HTR-8/SVneo (cell line): ENCODE measurements around the gene CREB5.
"Not testable (repeated sequence)": the region's sequence is repeated elsewhere in the genome, so short reads cannot be mapped to it uniquely, and the experiment has no call there.

Source experiments
- DNase-seq: peaks from one replicate; pipeline ENCODE4 v3.0.0; 2011; ENCODE audit warnings: low spot score, mixed read lengths; ENCODE audit not compliant: insufficient read length
- FAIRE-seq: peaks from 2 replicates; lab custom pipeline; 2011; peaks lifted over from hg19 to GRCh38; lab: Jason Lieb, UNC

CREB5 gene

DNA sequence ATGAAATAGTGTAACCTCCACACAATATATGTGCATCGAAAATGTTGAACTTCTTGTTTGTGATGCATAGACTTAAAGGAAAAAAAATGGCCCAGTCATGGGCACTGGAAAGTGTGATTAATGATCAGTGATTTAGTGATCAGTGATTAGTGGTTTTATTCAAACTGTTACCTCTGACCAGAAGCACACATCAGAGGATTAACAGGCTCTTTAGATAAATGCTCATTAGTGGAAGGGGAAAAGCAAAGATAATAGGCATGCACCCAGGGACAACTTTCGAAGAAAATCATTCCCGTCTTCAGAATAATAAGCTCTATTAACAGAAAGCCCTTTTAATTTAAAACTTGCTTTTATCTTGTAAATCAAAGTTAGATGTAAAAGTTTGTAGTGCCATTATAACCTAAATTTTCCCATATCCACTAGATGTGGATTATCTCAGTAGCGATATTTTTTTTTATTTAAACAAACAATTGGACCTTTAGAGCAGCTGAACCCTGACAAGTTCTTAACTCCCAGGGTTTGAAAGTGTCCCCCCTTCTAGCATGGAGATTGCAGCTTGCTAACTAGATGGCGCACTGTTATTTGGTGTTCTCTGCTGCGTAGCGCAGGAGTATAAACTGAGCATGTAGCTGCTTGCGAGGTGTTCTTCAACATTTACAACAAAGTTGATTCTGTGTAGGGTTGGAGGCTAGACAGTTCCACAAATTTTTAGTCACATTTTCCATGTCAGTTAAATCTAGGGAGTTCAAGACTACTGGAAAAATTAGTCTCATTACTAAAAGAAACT, at the start of gene CREB5:
CREB5 (plus strand) TSS at position 643 of the 787 bp plus-strand sequence. CDS start 397 bp downstream, outside the sequence.
- FAIRE-seq: no peak
- no peak for DNase-seq

GRCh38 chr7:28362812-28363211, 49.5 kb upstream of the CREB5 start:
- no peak for DNase-seq
- no peak for FAIRE-seq

DNA sequence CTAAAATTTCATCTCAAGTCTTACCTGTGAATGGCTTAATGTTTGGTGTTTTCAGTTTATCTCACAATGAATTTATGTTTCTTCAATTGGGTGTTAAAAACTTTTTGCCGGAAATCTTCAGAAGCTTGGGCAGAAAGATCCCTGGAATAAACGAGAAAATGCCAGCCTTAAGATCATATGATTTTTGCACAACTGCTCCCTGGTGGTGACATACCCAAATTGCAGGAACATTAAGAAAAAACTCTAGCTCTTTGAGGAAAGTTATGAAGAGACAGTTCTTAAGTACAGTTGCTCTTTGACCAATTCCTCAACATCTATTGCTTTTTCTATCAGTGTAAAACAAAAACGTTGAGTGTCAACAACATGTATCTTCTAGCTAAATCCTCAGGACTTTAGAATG, 48.2 kb upstream of the CREB5 start:
- no peak for DNase-seq

GRCh38 chr7:28369523-28369922, 42.8 kb upstream of the CREB5 start:
- DNase-seq (no peak), FAIRE-seq (no peak)

More for the DNA sequence above, 48.2 kb upstream of the CREB5 start:
- FAIRE-seq: no peak

- no peak for DNase-seq
- no peak for FAIRE-seq
Measured at GRCh38 chr7:28371846-28372245, 40.5 kb upstream of the CREB5 start.

DNA sequence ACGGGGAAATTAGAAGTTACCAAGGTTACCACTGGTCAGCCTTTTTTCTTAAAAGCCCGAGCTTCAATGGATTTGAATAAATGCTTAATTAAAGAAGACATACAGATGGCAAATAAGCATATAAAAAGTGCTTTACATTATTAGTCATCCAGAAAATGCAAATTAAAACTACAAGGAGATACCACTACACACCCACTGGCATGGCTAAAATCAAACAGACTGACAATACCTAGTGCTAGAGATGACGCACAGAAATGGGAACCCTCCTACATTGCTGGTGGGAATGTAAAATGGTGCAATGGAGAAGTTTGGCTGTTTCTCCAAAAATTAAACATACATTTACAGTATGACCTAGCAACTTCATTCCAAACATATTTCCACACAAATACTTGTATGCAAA, 38.3 kb upstream of the CREB5 start:
- DNase-seq (no peak), FAIRE-seq (no peak)

GRCh38 chr7:28375729-28376128, 36.6 kb upstream of the CREB5 start:
- DNase-seq (no peak), FAIRE-seq (no peak)

DNA sequence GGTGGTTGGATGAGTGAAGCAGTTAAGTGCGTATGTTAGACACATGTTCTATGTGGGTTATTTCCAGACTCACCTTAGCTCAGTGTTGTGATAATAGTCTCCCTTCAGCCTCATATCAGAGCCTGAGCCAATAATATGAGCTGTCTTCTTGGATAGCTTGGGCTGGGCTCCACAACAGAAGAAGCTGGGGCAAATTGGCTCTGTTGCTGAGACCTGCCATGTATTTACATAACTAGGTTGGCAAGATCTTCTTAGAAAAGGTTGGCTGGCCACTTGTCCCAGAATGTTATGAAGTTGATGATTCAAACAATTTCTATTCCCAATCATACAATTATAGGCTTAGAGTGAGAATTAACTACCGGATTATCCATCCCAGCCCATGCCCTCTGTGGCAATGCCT, 35.7 kb upstream of the CREB5 start:
- no peak for DNase-seq
- FAIRE-seq: no peak

DNA sequence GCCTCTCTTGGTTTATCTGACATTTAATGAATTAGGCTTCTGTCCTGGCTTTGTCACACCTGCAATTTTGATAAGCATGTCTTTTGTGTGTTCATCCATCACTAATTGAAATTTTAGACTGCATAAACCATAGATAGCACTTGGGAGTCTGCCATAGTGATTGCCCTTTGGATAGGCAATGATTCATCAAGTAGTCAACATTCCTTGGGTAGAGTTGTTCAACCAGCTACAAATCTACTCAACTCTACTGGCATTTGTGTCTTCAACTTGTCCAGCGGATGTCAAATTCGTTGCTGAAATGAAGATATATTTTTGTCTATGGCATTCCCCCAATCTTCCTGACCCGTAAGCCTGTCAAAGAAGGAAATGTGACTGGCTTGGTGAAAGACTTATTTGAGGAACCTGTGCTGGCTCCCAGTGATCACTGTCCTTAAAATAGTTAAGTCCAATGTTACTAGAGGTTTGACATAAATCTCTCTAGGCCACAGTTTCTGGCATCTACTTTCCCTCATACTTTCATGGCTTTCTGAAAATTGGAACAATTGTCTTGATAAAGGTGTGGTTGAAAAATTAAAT, 33.7 kb upstream of the CREB5 start:
- FAIRE-seq: no peak
- peak; percentile 8 for DNase-seq

GRCh38 chr7:28381466-28381865, 30.9 kb upstream of the CREB5 start:
- DNase-seq (no peak), FAIRE-seq (no peak)

- no peak for DNase-seq
- no peak for FAIRE-seq
Measured at GRCh38 chr7:28382144-28382543, 30.2 kb upstream of the CREB5 start.

GRCh38 chr7:28383975-28384374, 28.3 kb upstream of the CREB5 start:
- no peak for DNase-seq
- FAIRE-seq: no peak

GRCh38 chr7:28389504-28390395, 22.6 kb upstream of the CREB5 start:
- peak; percentile 13 for DNase-seq
- FAIRE-seq: no peak

- DNase-seq (no peak), FAIRE-seq (no peak)
Measured at GRCh38 chr7:28390426-28390825, 21.9 kb upstream of the CREB5 start.

DNA sequence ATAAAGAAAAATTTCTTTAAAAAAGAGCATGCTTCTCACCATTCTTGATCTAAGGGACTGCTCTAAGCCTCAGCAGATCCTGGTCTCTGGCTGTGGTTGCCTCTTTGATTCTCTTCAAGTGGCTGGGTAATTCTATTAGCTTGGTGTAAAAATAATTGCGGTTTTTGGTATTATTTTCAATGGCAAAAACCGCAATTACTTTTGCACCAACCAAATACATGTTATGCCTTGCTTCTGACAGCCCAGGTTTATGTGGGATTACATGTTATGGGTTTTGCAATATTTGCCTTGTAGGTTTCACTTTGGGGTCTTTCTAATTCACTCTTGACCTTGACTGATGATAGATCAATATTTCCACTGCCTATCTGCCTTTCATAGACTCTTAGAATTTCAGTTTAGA, 20.0 kb upstream of the CREB5 start:
- DNase-seq (no peak), FAIRE-seq (no peak)

- FAIRE-seq (no peak), DNase-seq (no peak)
Measured at GRCh38 chr7:28395404-28395803, 16.9 kb upstream of the CREB5 start.

DNA sequence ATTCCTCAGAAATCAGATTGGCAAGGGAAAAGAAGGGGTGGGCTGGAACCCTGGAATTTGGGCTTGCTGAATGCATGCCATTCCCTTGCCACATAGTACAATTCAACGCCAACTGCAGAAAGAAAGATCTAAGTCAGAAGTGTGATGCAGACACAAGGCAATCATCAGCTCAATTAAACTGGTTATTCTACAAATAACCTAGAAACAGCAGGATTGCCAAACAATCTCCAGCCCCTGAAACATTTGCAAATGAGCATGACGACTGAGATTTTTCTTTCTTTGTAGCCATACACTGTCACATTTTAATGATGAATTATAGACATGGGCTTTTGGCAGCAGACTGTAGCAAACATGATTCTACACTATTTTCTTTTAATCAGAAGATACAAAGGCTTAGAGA, 16.5 kb upstream of the CREB5 start:
- DNase-seq: no peak
- no peak for FAIRE-seq

DNA sequence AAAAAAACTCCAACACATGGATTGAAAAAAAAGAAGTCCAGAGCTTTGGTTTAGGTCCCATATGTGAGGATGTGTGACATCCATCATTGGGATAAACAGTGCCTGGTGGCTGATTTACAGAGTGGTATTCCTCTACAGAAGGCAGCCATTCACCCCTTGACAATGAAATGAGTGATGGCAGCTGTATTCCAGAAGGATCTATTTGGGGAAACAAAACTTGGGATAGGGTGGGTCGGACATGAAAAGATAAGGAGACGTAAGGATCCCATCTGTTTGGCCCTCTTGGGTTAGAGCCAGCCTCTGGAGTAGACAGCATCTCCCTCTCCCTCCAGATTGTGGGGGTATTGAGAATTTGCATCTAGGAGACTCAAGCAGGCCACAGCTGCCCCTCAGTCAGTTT, 15.2 kb upstream of the CREB5 start:
- FAIRE-seq: no peak

GRCh38 chr7:28400838-28401360, 11.4 kb upstream of the CREB5 start:
- DNase-seq: no peak
- FAIRE-seq: no peak

More for the DNA sequence above, 15.2 kb upstream of the CREB5 start:
- DNase-seq: no peak

DNA sequence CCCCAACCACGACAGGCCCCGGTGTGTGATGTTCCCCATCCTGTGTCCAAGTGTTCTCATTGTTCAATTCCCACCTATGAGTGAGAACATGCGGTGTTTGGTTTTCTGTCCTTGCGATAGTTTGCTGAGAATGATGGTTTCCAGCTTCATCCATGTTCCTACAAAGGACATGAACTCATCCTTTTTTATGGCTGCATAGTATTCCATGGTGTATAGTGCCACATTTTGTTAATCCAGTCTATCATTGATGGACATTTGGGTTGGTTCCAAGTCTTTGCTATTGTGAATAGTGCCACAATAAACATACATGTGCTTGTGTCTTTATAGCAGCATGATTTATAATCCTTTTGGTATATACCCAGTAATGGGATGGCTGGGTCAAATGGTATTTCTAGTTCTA, 10.8 kb upstream of the CREB5 start:
- not testable (repeated sequence) for FAIRE-seq, DNase-seq

DNA sequence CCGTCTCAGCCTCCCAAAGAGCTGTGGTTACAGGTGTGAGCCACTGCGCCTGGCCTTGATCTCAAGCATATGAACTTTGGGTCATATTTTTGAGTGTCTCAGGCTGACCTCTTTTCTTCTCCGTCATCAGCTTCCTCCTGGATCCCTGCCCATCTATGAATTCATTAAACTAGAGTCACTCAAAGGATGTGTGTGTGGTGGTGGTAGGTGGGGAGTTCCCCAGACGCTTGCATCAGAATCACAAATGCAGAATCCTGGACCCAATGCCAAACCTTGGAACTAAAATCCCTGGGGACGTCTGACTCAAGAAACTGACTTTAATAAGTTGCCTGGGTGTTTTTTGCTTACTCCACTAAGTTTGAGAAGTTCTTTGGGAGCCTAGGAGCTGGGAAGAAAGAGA, 6.7 kb upstream of the CREB5 start:
- DNase-seq: no peak

More for the DNA sequence above, 6.7 kb upstream of the CREB5 start:
- no peak for FAIRE-seq
